Right lobe of liver (tissue), 4 donors: Measurements from ENCODE around the gene PCDHB7.
"Not testable (repeated sequence)": the region's sequence is repeated elsewhere in the genome, so short reads cannot be mapped to it uniquely, and the experiment has no call there.

ENCODE experiments used
- CTCF ChIP-seq, 4 donors: fragments of 200-600 bp in 3 of 4; fragments of 450-650 bp in 1 of 4; IDR thresholded peaks; one replicate each; pipeline versions ENCODE4 v1.5.1 to v1.8.0; 2016 to 2022; ENCODE audit warnings: antibody characterized with exemption in 4 of 4, mild to moderate bottlenecking in 2 of 4
- POLR2A ChIP-seq: fragments of 450-650 bp; IDR thresholded peaks from one replicate; pipeline ENCODE4 v1.6.1; 2017; ENCODE audit warnings: antibody characterized with exemption, mild to moderate bottlenecking
- donor health status: DM: no; HTN: no; CAD: no.
- donor health status: DM: no; HTN: no; CAD: no.
- donor health status: DM: no; HTN: yes; CAD: no.

GRCh38 chr5:141215504-141215903 lies 43.1 kb downstream of the PCDHB7 start:
- not testable (repeated sequence) for TF ChIP-seq CTCF (IDR thresholded peaks at IDR 0.05); POLR2A
